ENCODE data around the gene SRRM1.

DNA sequence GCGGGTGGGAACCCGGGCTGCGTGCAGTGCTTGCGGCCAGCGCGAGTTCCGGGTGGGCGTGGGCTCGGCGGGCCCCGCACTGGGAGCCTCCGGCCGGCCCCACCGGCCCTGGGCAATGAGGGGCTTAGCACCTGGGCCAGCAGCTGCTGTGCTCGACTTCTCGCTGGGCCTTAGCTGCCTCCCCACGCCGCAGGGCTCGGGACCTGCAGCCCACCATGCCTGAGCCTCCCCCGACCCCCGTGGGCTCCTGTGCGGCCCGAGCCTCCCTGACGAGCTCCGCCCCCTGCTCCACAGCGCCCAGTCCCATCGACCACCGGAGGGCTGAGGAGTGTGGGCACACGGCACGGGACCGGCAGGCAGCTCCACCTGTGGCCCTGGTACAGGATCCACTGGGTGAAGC, 78.4 kb downstream of the SRRM1 start:
- TF ChIP-seq, protein P1, sequence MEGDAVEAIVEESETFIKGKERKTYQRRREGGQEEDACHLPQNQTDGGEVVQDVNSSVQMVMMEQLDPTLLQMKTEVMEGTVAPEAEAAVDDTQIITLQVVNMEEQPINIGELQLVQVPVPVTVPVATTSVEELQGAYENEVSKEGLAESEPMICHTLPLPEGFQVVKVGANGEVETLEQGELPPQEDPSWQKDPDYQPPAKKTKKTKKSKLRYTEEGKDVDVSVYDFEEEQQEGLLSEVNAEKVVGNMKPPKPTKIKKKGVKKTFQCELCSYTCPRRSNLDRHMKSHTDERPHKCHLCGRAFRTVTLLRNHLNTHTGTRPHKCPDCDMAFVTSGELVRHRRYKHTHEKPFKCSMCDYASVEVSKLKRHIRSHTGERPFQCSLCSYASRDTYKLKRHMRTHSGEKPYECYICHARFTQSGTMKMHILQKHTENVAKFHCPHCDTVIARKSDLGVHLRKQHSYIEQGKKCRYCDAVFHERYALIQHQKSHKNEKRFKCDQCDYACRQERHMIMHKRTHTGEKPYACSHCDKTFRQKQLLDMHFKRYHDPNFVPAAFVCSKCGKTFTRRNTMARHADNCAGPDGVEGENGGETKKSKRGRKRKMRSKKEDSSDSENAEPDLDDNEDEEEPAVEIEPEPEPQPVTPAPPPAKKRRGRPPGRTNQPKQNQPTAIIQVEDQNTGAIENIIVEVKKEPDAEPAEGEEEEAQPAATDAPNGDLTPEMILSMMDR (conservative IDR thresholded peaks at IDR 0.05) = no peak
- TF ChIP-seq ZFX (IDR thresholded peaks at IDR 0.05) = no peak

Measured in C4-2B (cell line).